ENCODE measurements around the gene GPR22.

Gene GPR22

DNA sequence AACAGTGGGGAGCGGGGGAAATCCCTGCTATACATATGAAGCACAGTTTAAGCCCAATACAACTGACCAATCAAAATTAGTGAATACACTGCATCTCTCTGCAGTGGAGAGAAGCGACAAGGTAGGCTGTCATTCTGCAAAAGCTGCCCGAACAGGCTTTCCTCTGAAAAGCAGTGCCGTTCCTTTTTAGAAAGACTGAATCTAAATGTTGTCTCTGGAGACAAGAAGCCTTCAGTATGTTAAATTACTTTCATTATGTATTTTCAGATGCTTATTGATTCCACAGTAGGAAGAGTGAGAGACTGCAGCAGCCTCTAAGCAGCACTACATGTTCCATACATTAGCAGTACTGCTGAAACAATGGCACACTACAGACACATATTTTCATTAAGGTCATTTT, at the start of gene GPR22:
GPR22 (plus strand) TSS at position 129 of the 400 bp plus-strand sequence. CDS start 4,004 bp downstream, outside the sequence.
- no peak for DNase-seq

DNA sequence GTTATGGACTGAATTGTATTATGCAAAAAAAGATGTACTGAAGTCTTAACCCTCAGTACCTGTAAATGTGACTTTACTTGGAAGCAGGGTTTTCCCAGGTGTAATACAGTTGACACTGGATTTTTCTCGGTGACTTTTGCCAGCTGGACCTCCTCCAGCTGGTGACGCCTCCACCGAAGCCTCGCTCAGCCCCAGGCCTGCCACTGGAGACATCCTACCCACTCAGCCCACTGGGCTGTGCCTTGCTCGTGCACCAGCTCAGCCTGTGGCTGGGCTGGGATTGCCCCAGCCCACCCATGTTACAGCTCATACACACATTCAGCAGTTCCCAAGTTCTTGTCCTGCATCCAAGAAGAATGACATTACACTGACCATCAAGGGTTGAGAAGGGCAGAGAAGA, 42.4 kb upstream of the GPR22 start:
- no peak for DNase-seq

DNA sequence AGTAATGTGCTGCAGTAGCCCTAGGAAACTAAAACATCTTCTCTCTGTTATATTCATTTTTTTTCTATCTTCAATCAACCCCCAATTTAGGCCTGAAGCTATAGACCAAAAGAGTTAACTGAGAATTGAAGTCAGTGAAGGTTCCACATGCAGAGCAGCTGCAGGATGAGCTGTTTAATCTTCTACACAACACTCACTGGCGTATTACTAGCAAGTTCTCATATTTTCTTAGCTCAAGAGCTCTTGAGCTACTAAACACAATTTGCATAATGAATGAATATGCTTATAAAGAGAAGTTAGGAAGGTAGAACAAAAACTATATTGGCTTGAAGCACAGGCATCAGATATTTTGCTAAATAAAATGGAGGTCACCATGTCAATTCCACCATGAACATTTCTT, 41.2 kb upstream of the GPR22 start:
- DNase-seq, result no peak

DNA sequence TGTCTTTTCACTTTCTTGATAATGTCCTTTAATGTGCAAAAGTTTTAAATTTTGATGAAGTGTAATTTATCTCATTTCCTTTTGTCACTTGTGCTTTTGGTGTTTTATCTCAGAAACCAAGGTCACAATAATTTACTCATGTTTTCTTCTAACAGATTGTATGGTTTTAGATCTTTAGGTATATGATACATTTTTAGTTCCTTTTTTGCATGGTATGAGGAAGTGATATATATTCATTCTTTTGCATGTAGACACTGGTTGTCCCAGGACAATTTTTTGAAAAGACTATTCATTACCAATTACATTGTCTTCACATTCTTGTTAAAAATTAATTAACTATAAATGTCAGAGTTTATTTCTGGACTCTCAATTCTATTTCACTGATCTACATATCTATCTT, 39.8 kb upstream of the GPR22 start:
- DNase-seq, result no peak

DNA sequence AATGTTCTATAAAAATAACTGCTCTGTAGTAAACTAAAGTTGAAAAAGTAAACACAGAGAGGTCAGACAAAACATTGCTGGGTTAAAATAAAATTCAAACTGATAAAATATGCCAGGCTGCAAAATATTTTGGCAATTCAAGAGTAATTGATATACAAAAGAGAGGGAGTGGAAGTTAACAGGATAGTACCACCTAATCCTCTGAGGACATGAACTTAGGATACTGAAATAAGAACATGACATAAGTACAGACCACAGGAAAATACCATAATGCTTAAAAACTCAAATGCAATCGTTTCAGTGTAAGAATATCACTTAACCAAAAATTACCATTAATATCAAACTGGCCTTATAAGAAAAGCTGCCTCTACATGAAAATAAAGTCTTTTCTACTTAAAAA, 37.6 kb upstream of the GPR22 start:
- DNase-seq, result no peak

DNA sequence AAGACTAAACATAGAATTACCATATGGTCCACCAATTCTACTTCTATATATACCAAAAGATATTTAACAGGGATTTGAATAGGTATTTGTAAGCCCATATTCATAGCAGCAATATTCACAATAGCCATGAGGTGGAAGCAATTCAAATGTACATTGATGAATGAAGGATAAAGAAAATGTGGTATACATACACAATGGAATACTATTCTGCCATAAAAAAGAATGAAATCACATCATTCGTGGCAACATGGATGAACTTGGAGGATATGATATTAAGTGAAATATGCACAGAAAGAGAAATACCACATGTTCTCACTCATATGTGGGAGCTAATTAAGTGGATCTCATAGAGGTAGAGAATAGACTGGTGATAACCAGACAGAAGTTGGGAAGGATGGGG, 34.1 kb upstream of the GPR22 start:
- no peak for DNase-seq

- no peak for DNase-seq
Observed at GRCh38 chr7:107439025-107439424, 30.8 kb upstream of the GPR22 start.

- no peak for DNase-seq
Observed at GRCh38 chr7:107441581-107442422, 28.1 kb upstream of the GPR22 start.

- DNase-seq, result no peak
Observed at GRCh38 chr7:107442678-107443077, 27.2 kb upstream of the GPR22 start.

GRCh38 chr7:107446531-107446930, 23.3 kb upstream of the GPR22 start:
- no peak for DNase-seq

- no peak for DNase-seq
Observed at GRCh38 chr7:107446988-107447387, 22.9 kb upstream of the GPR22 start.

- DNase-seq, result no peak
Observed at GRCh38 chr7:107450970-107451369, 18.9 kb upstream of the GPR22 start.

DNA sequence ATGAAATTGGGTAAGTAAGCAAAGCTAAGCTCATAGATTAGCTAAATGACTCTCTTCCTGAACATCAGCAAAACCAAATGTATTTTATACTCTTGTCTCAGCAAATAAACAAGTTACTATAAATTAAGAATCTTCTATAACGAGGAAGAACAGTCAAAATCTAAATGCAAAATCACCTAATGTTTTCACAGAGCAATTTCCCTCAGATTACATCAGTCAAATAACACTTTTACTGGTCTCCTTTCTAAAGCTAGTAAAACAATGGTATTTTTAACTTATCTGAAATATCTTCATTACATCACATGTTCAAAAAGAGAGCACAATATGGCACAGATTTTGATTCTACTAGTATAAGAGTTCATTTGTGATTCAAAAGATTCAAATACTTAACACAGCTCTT, 16.5 kb upstream of the GPR22 start:
- no peak for DNase-seq

DNA sequence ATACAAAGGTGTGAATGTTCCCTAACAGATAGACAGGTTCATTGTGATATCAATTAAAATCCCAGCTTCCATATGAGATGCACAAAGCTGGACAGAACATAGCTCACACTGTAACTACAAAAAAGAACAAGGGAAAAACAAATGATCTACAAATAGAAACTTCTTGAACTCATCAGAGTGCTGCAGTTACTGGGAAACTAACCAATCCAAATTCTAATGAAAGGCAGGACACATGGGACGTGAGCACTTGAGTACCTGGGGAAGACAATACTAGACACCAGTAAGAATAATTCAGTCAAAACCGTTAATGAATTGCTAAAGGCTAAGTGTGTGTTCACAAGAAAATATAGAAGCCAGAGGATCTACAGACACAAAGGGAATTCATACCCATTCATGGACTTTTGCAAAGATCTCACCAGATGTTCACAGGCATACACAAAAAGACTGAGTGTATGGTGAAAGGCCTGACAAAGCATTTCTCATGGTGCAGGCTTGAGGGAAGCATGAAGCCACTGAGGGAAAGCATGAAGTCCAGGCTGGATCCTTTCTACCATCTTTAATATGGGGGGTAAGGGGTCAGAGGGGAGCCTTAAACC, 7.8 kb upstream of the GPR22 start:
- DNase-seq, result no peak

DNA sequence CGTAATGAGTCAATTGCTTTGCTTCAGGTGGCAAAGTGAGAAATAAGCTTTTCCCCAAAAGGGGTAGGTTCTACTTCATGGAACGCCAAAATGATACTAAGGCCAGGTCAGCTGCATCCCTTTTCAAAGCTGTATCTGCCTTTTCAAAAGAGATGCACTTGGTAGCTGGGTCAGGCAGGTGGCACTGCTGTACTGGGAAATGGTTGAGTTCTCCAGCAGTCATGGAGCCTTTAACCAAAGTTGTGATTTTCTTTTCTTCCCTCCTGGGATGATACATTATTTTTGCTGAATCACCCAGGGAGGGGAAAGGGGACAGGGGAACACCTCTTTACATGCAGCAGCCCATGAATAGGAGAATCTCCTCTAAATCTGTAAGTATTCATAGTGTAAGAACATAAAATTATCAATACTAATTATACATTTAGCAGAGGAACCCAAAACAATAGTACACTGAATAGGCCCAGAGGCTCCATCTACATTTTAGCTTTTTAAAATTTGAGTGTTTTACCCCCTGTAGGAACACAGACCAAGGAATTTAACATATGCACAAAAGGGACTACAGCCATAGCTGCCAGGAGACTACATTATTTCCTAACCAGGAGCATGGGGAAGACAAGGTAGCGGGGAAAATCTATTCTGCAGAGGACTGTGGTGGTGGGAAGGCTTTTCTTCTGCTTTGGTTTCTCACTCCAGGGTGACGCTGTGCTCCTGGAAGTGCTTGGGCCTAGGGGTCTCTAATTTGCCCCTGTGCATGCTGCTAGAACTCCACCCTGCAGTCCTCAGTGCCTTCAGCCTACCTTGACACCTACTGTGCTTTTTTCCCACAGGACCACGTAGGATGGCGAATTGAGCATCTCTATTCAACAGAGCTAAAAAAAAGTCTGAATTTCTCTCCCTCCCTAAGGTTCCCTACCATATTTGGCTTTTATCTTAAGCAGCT, 6.4 kb upstream of the GPR22 start:
- peak; percentile 62 for DNase-seq

GRCh38 chr7:107464666-107465226, 5.1 kb upstream of the GPR22 start:
- no peak for DNase-seq

DNA sequence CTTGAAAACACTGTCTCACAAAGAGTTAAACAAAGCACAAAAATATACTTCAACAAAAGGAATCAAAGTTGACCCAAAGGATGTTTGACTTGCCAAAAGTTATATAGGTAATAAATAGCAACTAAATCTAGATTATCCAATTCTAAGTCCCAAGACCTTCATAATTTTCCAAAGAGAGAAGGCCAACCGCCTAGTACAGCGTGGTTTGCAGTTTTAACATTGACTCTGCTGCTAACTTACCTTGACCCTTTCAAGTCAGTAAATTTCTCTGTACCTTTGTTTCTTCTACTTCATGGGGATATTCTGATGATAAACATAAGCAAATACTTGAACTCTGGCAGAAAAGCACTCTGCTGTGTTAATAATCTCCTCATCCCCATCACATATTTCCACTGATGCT, 1.9 kb upstream of the GPR22 start:
- no peak for DNase-seq

GRCh38 chr7:107468824-107469223, 1.0 kb upstream of the GPR22 start:
- DNase-seq, result no peak

DNA sequence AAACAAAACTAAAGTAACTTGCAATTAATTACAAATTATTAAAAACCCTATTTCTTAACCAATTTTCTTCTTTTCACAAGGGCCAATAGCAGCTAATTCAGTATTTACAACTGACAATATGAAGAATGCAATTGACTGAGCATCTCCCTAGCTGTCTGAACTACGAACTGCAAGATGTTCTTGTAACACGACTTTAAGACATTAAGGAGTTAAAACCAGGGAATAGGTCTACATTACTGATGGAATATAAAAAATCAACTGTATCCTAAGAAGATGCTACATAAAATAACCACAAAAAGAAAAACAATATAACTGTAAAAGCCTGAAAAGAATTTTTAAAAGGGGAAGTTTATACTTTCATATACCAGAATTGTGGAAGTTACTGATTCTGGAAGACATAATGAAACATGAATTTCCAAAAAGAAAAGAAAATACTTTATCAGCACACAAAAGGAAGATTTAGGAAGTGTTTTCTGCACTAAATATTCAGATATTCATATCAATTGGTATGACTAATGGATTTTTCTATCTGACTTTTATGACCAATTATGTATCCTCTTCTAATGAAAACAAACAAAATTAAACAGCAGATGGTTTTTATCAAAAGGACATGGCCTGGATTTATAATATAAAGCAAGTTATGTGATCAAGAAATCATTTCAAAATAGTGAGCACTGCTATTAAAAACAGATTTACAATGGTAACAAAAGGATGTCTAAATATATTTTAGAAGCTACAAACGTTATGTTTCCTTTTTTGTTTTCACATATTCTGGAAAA, 1.6 kb downstream of the GPR22 start:
- DNase-seq, result no peak

- no peak for DNase-seq
Observed at GRCh38 chr7:107472116-107472515, 2.3 kb downstream of the GPR22 start.

DNA sequence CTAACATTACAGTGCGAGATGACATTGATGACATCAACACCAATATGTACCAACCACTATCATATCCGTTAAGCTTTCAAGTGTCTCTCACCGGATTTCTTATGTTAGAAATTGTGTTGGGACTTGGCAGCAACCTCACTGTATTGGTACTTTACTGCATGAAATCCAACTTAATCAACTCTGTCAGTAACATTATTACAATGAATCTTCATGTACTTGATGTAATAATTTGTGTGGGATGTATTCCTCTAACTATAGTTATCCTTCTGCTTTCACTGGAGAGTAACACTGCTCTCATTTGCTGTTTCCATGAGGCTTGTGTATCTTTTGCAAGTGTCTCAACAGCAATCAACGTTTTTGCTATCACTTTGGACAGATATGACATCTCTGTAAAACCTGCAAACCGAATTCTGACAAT, 4.3 kb downstream of the GPR22 start:
- DNase-seq, result no peak

- DNase-seq, result no peak
Observed at GRCh38 chr7:107479303-107479702, 9.4 kb downstream of the GPR22 start.

Data from NCI-H345 (cell line).